NT2/D1 (cell line): ENCODE data around the gene TLX2.

Source experiments
- DNase-seq: peaks from one replicate; pipeline ENCODE4 v3.0.0-alpha.2; 2011; ENCODE audit warnings: low read depth, low spot score
- H3K27me3 ChIP-seq: 2 replicates; pipeline ENCODE4 v1.6.0; 2011; ENCODE audit warnings: mild to moderate bottlenecking; ENCODE audit not compliant: insufficient read length, insufficient read depth
- H3K36me3 ChIP-seq: 2 replicates; pipeline ENCODE4 v1.6.1; 2011; ENCODE audit warnings: mild to moderate bottlenecking, low read length, mixed read lengths; ENCODE audit not compliant: insufficient read depth, insufficient read length
- H3K4me1 ChIP-seq: 2 replicates; pipeline ENCODE4 v1.5.1; 2011; ENCODE audit not compliant: insufficient read depth, insufficient read length
- H3K4me3 ChIP-seq: 2 replicates; pipeline ENCODE4 v1.5.1; 2011; ENCODE audit warnings: low read depth; ENCODE audit not compliant: insufficient read length
- H3K9ac ChIP-seq: 2 replicates; pipeline ENCODE4 v1.6.0; 2011; ENCODE audit warnings: low read depth; ENCODE audit not compliant: insufficient read length
- H3K9me3 ChIP-seq: 2 replicates; pipeline ENCODE4 v1.5.1; 2011; ENCODE audit warnings: mild to moderate bottlenecking, low read length; ENCODE audit not compliant: insufficient read depth
- SUZ12 ChIP-seq: IDR thresholded peaks from 2 replicates; pipeline ENCODE4 v1.6.1; 2011; ENCODE audit not compliant: insufficient read length, insufficient read depth; ENCODE audit errors: extremely low read depth
- YY1 ChIP-seq: IDR thresholded peaks from 2 replicates; pipeline ENCODE4 v1.6.1; 2011; ENCODE audit not compliant: insufficient read length, insufficient read depth
- ZNF274 ChIP-seq: IDR thresholded peaks from 2 replicates; pipeline ENCODE4 v1.6.1; 2011; ENCODE audit warnings: mild to moderate bottlenecking, low read depth, low read length

Gene TLX2

GRCh38 chr2:74499267-74499939 lies 14.8 kb upstream of the TLX2 start, which contains the start of gene LBX2:
TSS of gene LBX2 (minus strand) at chr2:74499603. CDS start at chr2:74499537, 66 bp downstream.
- Histone ChIP-seq H3K9me3 (no peaks in the 10 kb centered on the region), H3K27me3 (peaks cover 92% of the 10 kb centered on the region), H3K4me1 (peaks cover 23% of the 10 kb centered on the region), H3K9ac (peak within 1 kb of the TSS; percentile 50), H3K36me3 (peaks cover 2% of the 10 kb centered on the region), H3K4me3 (peak within 1 kb of the TSS; percentile 39)
- TF ChIP-seq SUZ12 (peak; percentile 42), YY1 (no peak), ZNF274 (no peak)
- no peak for DNase-seq

DNA sequence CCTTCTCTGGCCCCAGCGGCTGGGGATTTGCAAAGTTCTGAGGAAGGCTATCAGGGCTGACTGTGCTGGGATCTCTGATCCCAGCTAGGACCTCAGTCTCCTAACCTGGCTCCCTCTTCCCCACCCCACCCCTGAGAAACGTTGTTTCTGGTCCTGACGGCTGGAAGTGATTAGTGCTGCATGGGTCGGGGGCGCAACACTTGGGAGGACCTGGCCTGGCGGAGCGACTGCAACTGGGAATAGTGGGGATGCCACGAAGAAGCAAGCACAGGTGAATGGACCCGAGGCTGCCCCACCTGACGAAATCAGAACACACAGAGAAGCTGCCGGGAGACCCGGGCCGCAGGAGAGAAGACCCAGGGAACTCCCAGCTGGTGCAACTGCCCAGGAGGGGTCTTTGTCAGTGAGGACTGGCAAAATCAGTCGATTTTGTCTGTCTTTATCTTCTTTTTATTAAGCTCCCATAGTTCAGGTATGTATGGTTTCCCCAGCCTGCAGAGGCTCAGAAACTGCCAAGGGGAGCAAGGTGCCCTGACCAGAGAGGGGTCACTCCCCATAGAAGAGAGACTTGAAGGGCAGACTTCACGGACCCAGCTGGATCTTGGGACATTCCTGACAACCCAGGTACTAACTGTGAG lies 14.2 kb upstream of the TLX2 start:
- no peaks in the 10 kb centered on the region for H3K9me3 ChIP-seq
- peak overlapping the region; percentile 39 for H3K4me3 ChIP-seq
- DNase-seq: no peak
- peaks cover 92% of the 10 kb centered on the region for H3K27me3 ChIP-seq
- no peak for TF ChIP-seq YY1
- TF ChIP-seq SUZ12: no peak
- TF ChIP-seq ZNF274: no peak
- peaks cover 5% of the 10 kb centered on the region for H3K36me3 ChIP-seq
- no peak overlapping the region for H3K9ac ChIP-seq
- peaks cover 23% of the 10 kb centered on the region for H3K4me1 ChIP-seq

DNA sequence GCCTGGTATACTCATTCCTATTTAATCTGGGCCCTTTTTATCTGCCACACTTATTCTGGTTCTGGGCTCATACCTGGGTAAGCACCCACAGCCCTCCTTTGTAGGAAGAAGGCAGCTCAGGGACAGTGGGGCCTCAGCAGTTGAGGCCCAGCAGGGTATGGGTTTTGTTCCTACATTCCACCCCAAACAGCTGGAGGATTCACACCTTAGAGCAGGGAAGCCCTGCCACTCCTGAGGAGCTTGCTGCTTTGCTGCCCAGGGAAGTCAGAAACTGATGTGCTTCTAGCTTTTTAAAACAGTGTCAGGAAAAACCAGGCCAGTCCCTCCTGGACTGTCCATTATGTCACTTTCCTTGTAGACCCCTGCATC lies 13.7 kb upstream of the TLX2 start:
- Histone ChIP-seq H3K36me3 (peaks cover 10% of the 10 kb centered on the region), H3K9ac (no peak overlapping the region), H3K4me1 (peaks cover 26% of the 10 kb centered on the region), H3K27me3 (peaks cover 88% of the 10 kb centered on the region), H3K9me3 (no peaks in the 10 kb centered on the region), H3K4me3 (no peak overlapping the region)
- TF ChIP-seq YY1 (no peak), SUZ12 (no peak), ZNF274 (no peak)
- no peak for DNase-seq

GRCh38 chr2:74501335-74502071 lies 12.7 kb upstream of the TLX2 start:
- no peak for TF ChIP-seq ZNF274
- TF ChIP-seq SUZ12: no peak
- TF ChIP-seq YY1: no peak
- peaks cover 16% of the 10 kb centered on the region for H3K36me3 ChIP-seq
- no peak overlapping the region for H3K4me3 ChIP-seq
- H3K9me3 ChIP-seq: no peaks in the 10 kb centered on the region
- peaks cover 31% of the 10 kb centered on the region for H3K4me1 ChIP-seq
- H3K9ac ChIP-seq: no peak overlapping the region
- DNase-seq: no peak
- H3K27me3 ChIP-seq: peaks cover 79% of the 10 kb centered on the region

- H3K9me3 ChIP-seq: no peaks in the 10 kb centered on the region
- TF ChIP-seq SUZ12: no peak
- TF ChIP-seq YY1: no peak
- TF ChIP-seq ZNF274: no peak
- peak overlapping the region; percentile 57 for H3K4me3 ChIP-seq
- H3K9ac ChIP-seq: peak overlapping the region; percentile 79
- H3K27me3 ChIP-seq: peaks cover 71% of the 10 kb centered on the region
- peaks cover 18% of the 10 kb centered on the region for H3K36me3 ChIP-seq
- peaks cover 31% of the 10 kb centered on the region for H3K4me1 ChIP-seq
- DNase-seq: no peak
Measured at GRCh38 chr2:74502147-74502719, 12.0 kb upstream of the TLX2 start.

- TF ChIP-seq YY1 (no peak), ZNF274 (no peak), SUZ12 (no peak)
- Histone ChIP-seq H3K4me1 (peaks cover 28% of the 10 kb centered on the region), H3K36me3 (peaks cover 18% of the 10 kb centered on the region), H3K4me3 (peak overlapping the region; percentile 57), H3K9ac (peak overlapping the region; percentile 79), H3K27me3 (peaks cover 65% of the 10 kb centered on the region), H3K9me3 (no peaks in the 10 kb centered on the region)
- DNase-seq: no peak
Measured at GRCh38 chr2:74502720-74503505, 11.3 kb upstream of the TLX2 start.
